EL (cell line): ENCODE data around the gene USP15.

Experiments
- DNase-seq: peaks from one replicate; pipeline ENCODE4 v3.0.0-alpha.2; 2016

The USP15 gene

DNA sequence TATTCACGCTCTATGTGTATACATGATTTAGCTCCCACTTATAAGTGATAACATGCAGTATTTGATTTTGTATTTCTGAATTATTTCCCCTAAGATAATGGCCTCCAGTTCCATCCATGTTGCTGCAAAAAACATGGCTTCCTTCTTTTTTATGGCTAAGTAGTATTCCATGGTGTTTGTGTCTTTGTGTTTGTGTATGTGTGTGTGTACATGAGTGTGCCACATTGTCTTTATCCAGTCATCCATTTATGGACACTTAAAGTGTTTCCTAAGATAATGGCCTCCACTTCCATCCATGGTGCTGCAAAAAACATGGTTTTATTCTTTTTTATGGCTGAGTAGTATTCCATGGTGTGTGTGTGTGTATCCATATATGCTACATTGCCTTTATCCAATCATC is 25.1 kb downstream of the USP15 start:
- DNase-seq, result no peak

DNA sequence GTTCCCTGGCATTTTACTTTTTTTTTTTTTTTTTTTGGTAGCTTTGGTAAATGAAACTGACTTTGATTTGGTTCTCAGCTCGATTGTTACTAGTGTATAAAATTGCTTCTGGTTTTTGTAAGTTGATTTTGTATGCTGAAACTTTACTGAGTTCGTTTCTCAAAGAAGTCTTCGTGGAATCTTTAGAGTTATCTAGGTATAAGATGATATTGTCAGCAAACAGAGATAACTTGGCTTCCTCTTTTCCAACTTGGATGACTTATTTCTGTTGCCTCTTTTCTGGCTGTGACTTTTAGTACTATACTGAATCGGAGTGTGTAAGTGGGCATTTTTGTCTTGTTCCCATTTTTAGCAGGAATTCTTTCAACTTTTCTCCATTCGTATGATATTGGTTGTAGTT is 28.1 kb downstream of the USP15 start:
- no peak for DNase-seq

DNA sequence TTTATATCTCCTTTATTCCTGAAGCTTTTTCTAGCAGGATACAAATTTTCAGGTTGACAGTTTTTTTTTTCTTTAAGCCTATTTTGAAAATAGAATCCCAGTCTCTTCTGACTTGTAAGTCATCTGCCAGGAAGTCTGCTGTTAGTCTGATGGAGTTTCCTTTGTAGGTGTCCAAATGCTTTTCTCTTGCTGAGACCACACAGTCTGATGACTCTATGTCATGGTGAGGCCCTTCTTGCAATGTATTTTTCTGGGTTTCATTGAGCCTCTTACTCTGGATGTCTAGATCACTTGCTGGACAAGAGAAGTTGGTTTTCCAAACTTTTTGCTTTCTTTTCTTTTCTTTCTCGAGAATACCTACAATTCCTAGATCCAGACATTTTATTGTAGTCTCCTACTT is 30.6 kb downstream of the USP15 start:
- DNase-seq, result no peak

DNA sequence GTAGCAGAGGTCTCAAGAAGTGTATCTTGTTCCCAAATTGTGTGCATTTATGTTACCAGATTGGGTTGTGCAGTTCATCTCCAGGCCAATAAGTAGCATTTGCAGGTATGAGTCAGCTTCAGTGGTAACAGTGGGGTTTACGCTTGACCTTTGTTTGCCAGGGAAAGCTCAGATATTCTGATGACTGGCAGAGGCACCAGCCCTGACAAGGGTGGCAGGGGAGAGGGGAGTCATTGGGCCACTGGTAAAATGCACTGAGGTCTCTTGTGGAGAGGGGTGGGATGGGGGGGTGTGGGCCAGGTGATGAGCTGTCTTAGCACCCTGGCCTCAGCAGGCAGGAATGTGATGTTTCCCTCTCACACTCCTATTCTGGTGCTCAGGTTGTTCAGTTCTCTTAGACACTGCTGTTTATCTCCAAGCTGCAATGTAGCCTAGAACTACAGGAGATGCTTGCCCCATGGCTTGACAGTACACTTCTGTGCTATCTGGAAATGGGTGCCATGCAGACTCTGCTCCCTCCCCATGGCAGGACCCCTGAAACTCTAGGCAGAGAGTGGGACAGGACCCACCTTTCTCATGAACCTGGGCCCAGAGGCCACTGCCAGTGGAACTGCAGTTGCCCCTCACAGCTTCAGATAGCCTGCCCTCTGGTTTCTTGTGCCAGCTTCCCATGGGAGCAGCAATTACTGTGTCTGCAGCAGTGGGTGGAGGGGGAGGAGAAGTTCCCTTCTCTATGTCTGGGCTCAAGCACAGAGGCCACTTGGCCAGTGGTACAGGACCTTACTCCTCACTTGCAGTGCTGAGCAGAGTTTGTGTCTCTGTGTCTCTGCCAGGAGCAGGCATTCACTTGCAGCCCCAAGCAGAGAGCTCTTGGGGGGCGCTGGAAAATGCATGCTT is 31.9 kb downstream of the USP15 start:
- DNase-seq, result peak; percentile 50

DNA sequence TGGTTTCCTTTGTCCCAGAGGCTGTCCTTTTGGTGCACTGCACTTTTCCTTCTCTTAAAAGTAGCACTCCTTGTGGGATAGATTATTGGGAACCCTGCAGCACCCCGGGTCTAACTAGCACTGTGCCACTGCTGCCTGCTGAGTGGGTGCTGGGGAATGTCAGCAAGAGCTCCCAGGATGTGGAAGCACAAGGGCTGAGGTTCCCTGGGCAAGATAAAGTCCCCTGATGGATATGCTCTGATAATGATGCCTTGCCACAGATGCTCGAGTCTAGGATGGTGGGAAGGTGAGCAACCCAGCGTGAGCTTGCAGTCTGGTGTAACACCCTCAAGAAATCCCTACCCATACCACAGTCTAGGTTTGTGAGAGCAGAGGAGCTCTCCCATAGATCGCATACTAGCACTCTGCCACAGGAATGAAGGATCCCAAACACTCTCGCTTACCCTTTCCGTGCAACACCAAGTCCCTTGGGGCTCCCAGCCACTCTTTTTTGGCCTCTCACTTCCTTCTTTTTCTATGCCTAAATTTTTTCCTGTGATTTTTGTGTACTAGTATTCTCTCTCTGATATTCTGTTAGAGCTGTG is 32.6 kb downstream of the USP15 start:
- no peak for DNase-seq

DNA sequence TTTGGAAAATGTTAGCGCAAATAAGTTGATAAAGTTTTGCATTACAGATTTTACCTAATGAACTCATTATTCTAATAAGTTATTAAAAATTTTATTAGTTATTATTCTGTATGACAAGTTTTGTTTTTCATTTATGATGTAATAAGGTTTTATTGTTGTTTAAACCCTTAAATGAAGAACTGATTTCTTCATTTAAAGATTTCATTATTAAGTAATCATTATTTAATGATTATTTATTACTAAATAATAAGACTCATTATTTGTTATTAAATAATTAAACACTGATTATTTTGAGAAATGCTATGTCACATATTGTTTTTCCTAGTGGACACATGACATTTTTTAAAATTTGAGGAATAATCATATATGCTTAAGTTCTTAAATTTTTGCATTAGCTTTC is 34.2 kb downstream of the USP15 start:
- DNase-seq, result no peak

DNA sequence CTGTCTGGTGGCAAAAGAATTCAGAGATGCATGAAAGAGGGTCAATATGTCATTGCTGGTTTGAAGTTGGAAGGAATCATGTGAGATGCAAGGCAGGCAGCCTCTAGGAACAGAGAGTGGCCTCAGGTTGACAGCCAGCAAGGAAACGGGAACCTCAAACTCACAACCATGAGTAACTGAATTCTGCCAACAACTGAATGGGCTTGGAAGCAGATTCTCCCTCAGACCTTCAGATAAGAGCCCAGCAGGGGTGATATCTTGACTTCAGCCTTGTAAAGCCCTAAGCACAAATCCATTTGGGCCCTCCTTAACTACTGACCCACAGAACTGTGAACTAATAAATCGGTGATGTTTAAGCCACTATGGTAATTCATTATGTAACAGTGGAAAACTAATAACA is 35.8 kb downstream of the USP15 start:
- no peak for DNase-seq

DNA sequence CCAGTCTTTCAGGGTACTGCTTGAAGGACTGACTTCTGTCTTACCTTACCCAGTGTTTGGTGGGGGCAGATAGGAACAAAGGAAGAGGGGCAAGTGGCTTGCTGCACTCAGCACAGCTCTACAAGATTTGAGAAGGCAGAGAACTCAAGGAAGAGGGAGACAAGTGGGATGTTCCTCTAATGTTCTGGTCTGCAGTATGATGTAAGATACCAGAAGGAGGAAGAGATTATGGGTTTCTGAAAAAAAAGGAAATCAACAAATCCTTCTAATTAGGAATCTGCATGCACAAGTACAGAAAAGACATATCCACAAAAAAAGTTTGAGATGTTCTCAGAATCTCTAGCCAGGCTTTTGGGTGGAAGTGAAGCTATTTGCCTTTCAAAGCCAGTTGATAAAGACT is 37.1 kb downstream of the USP15 start:
- no peak for DNase-seq

DNA sequence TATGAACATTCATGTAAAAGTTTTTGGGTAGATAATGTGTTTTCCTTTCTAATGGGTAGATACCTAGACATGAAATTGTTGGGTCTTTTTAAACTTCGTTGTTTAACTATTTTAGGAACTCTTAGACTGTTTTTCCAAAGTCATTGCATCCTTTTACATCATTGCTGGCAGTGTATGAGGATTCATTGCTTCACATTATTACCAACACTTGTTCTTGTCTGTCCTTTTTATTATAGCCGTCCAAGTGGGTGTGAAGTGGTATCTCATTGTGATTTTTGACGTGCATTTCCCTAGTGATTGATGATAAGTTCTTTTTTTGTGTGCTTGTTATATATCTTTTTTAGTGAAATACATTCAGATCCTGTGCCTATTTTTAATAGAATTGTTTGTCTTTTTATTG is 39.4 kb downstream of the USP15 start:
- DNase-seq, result no peak

DNA sequence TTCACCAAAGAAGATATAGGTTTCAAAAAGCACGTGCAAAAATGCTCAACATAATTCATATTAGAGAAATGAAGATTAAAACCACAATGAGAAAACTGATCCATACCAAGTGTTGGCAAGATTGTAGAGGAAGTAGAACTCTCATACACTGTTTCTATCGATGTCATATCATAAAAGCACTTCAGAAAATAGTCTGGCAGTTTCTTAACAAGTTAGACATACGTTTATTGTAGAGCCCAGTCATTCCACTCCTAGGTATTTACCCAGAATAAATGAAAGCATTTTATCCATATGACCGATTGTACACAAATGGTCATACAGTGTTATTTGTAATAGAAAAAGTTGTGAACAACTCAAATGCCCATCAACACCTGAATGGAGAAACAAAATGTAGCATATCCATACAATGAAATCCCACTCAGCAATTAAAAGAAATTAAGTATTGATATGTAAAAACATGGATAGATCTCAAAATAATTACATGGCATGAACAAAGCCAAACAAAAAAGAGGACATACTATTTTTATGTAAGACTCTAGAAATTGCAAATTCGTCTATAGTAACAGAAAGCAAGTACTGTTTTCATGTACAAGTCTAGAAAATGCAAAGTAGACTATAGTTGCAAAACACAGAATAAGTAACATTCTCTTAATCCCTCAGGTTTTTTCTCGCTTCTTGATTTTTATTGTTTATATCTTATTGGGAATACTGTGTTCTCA is 41.0 kb downstream of the USP15 start:
- DNase-seq, result no peak

DNA sequence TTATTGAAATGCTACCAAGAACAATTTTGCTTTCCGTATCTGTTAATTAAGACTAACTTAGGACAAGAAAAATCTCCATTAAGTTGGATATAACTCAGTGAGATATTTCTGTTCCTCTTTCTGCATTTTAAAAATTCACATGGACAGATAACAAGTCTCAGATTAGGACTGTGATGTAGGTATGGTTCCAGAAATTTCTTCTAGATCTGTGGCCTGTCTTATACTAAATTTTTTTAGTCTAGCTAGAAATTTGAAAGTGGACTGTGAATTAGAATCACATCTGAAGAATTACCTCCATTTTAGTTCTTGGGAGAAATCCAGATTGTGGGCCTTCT is 41.6 kb downstream of the USP15 start:
- DNase-seq, result no peak

DNA sequence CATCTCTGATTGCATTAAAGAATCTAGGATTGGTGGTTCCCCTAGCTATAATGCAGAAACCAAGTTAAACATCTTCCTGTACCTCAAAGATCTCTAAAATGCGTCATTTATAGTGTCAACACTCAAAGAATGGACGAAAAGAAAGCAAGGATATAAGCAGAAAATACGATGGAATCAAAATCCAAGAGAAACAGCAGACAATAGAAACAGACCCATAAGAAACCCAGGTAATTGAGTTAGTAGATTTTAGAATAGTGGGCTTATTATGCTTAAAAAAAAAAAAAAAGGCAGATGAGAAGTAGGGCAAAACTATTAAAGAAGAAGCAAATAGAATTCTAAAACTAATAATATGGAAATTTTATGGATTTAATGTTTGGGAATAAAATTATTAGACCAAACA is 44.4 kb downstream of the USP15 start:
- DNase-seq, result no peak

DNA sequence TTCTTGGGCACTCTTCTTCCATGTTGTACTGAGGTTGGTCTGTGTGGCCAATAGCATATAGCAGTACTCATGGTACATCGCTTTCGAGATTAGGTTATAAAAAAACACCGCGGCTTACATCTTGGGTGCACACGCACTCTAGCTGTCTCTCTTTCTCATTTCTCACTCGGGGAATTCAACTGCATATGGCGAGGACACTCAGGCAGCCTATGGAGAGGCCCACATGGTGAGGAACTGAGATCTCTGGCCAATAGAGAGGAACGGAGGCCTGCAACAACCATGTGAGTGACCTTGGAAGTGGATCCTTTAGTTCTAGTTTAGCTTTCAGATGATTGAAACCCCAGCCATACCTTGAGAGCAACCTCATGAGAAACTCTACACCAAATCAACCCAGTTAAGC is 45.6 kb downstream of the USP15 start:
- no peak for DNase-seq

DNA sequence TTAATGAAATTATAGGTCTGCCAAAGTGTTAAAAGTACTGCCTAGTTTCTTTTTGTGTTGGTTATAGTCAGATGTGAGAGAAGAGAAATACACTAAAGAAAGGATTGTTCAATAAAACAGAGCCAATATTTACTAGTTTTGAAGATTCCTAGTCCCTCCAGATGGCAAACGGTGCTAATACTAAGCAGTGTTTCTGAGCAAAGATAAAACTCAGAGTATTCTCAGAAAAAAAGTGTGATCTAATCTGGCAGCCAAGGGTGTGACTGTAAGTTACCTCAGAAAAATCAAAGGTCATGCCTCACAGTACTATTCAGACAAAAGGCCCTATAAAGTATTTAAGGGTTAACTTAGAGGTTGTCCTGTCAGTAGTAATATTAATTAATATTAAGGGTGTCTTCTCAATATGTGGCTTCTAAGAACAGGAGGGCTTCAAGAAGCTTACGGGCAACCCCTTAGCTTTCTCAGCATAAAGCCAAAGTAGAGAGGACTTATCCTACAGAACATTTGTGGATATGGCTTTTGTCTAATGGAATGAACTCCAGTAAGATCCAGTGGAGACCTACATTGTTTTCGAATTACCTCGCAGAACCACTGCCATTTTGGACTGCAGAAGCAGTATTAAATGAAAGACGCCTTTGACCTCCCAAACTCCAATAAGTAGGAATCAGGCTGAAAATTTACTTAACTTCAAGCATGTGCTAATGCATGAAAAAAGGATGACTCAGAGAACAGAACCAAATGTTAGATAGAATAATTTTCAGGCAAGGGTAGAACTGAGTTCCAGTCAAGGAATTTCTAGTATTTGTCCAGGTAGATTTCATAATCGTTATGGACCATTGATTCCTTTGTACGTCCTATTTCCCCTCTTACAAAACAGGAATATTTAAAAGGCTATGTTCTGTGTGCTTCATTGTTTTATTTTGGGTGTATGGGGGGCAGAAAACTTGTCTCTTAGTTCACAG is 46.6 kb downstream of the USP15 start:
- no peak for DNase-seq

DNA sequence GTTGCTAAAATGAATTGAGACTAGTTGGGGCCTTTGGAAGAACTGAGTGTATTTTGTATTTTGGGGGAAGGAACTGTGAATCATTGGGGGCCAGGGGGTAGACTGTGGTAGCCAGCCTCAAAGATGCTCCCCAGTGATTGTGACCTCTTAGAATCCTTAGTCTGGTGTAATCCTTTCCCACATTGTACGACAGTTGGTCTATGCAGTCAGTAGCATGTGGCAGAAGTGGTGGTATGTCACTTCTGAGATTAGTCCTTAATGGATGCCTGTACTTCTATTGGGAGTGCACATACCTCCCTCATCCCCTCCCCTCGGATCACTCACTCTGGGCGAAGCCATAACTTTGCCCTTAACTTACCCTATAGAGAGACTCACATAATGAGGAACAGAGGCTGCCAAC is 48.0 kb downstream of the USP15 start:
- DNase-seq, result no peak

DNA sequence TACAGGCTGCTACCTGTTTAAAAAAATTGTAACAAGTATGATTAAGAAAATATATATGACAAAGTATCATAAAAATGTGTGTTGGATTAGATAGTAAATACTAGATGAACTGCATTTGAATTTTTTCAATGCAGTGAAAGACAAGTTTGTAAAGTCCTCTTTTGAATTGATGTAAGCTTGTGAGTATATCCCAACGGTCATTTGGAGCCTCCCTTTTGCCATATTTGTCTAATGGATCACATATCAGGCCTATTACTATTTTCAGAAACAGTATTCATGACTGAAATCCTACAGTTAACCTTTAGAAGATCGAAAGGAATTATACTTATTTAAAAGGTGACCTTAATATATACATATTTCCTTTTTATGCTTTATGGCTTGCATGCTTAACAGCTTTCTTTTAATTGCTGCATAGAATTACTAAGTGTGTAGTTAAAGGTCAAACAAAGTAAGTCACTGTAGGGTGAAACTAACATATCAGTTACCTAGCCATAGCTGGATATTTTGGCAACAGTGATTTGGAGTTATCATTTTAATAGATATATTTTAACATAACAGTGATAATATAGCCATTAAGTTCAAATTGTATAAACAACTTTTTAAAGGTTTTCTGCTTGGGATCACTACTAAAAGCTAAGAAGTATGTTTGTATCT is 53.6 kb downstream of the USP15 start:
- DNase-seq, result no peak

DNA sequence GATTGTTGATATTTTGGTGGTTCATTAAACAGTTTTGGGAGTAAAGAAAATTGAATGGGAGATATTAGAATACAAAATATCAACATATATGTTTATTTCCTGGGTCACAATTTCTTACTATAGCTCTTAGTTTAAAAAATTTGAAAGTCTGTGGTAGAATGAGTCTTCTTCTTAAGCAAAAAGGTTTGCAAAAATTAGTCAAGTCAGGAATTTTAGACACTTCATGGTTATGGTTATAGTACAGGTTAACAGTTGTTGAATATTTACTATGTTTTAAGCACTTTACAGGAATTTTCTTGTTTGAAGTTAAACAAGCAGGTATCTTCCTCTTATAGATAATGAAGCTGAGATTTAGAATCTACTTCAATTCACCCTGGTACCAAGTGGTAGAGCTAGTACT is 56.8 kb downstream of the USP15 start:
- DNase-seq, result no peak

DNA sequence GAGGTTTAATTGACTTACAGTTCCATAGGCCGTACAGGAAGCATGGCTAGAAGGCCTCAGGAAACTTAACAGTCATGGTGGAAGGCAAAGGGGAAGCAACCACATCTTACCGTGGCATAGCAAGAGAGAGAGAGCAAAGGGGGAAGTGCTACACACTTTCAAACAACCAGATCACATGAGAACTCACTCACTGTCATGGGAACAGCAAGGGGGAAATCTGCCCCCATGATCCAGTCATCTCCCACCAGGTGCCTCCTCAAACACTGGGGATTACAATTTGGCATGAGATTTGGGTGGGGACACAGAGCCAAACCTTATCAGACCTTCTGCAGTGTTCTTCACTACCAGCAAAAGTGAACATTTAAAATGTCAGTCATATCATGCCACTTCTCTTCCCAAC is 58.9 kb downstream of the USP15 start:
- no peak for DNase-seq

DNA sequence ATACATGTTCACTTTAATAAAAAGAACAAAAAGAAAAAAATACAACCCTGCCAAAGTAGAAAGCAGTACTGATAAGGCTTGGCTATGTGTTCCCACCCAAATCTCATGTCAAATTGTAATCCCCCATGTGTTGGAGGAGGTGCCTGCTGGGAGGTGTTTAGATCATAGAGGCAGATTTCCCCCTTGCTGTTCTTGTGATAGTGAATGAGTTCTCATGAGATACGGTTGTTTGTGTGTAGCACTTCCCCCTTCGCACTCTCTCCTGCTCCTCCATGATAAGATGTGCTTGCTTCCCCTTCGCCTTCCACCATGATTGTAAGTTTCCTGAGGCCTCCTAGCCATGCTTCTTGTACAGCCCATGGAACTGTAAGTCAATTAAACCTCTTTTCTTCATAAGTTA is 59.9 kb downstream of the USP15 start:
- DNase-seq, result no peak

DNA sequence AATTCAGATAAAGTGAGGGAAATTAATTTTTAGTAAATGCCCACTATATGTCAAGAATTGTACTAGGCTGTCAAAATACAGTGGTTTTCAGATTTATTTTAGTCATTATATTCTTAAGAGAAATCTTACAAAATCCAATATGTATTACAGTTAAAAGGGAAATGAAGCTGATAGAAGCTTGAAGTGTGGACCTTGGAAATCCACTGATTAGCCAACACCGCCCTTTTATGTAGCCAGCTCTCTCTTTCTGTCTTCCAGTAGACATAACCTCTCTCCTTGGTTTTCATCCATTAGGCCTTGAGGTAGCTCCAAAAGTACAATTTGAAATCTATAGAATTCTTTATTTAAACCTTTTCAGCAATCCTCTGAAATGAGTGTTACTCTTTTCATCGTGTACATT is 63.2 kb downstream of the USP15 start:
- no peak for DNase-seq

DNA sequence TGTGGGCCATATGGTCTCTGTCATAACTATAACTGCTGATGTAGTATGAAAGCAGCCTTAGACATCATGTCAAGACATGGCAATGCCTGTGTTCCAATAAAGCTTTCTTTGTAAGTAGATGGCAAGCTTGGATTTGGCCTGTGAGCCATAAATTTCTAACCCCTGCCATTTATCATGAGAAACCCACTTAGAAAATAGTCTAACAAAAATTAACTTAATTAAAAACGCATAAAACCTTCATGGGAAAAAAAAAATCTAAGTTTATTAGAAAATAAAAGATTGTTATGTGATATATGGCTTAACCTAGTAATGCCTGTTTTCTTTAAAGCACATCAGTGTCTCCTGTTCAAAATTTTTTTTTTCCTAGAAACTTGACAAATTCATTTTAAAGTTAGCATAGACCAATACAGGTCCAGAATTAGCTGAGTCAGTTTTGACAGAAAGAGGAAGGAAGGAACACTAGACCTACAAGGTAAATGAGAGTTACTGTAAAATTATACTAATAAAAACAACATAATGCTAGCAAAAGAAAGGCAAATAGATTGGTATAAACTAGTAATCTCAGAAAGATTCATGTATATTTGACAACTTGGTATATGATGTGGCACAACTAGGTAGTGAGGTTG is 68.2 kb downstream of the USP15 start:
- DNase-seq, result no peak

DNA sequence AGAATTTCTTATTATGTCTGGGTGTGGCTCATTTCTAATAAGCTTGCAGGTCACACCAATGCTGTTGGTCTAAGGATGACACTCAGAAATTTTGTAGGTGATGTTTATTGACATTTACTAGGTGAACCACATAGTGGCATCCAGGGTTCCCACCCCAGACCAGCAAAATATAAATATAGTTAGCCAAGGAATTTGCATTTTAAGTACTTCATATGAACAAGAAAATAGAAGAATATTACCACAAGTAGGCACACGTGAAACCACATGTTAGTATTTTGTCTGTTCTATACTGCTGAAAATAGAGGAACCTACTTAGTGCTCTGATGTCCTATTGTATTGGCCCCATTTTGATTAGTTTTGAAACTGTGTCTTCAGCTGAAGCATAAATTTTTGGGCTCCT is 71.1 kb downstream of the USP15 start:
- no peak for DNase-seq
